Astrocyte (in vitro differentiated cells and primary cell): ENCODE measurements around the gene ZNF532. TPM values are rescaled to one million over a fixed set of nuclear protein-coding genes. Genes with fewer than 3 reads are reported as not detected.
A peak's percentile ranks its signal among the peaks of the same experiment; 100 is the strongest.

Experiments
- DNase-seq: peaks from one replicate; pipeline ENCODE4 v3.0.0-alpha.2; 2010; ENCODE audit warnings: low read depth
- FAIRE-seq: peaks from 2 replicates; lab custom pipeline; 2011; peaks lifted over from hg19 to GRCh38; lab: Jason Lieb, UNC
- H2AFZ ChIP-seq: 2 replicates; pipeline ENCODE4 v1.6.0; 2012; ENCODE audit warnings: low read depth, low read length, inconsistent platforms
- H3K27ac ChIP-seq: 2 replicates; pipeline ENCODE4 v1.5.1; 2011; ENCODE audit warnings: low read depth, low read length, inconsistent platforms
- H3K27me3 ChIP-seq: 2 replicates; pipeline ENCODE4 v1.6.0; 2011; ENCODE audit warnings: low read length, inconsistent platforms; ENCODE audit not compliant: insufficient read depth
- H3K36me3 ChIP-seq: 2 replicates; pipeline ENCODE4 v1.5.1; 2011; ENCODE audit warnings: low read length, inconsistent platforms; ENCODE audit not compliant: insufficient read depth
- H3K4me1 ChIP-seq: 2 replicates; pipeline ENCODE4 v1.5.1; 2011; ENCODE audit warnings: low read length, inconsistent platforms; ENCODE audit not compliant: insufficient read depth
- H3K4me2 ChIP-seq: 2 replicates; pipeline ENCODE4 v1.6.0; 2012; ENCODE audit warnings: low read length, inconsistent platforms
- H3K4me3 ChIP-seq: 2 replicates; pipeline ENCODE4 v1.5.1; 2011; ENCODE audit warnings: low read depth, mild to moderate bottlenecking, low read length, inconsistent platforms; ENCODE audit not compliant: insufficient read depth
- H3K79me2 ChIP-seq: 2 replicates; pipeline ENCODE4 v1.6.0; 2012; ENCODE audit warnings: mild to moderate bottlenecking, low read length, inconsistent platforms; ENCODE audit not compliant: insufficient read depth
- H3K9ac ChIP-seq: 2 replicates; pipeline ENCODE4 v1.6.0; 2012; ENCODE audit warnings: mild to moderate bottlenecking, low read length, inconsistent platforms
- H3K9me3 ChIP-seq: 2 replicates; pipeline ENCODE4 v1.5.1; 2012; ENCODE audit warnings: low read depth, mild to moderate bottlenecking, low read length, inconsistent platforms; ENCODE audit not compliant: insufficient read depth
- H4K20me1 ChIP-seq: 2 replicates; pipeline ENCODE4 v1.6.0; 2012; ENCODE audit warnings: low read length, inconsistent platforms; ENCODE audit not compliant: insufficient read depth
- H3K27ac Mint-ChIP-seq: one replicate; pipeline ENCODE4 v1.8.0; 2021; ENCODE audit warnings: mild to moderate bottlenecking, mixed read lengths; ENCODE audit not compliant: unreplicated experiment
- H3K27me3 Mint-ChIP-seq: one replicate; pipeline ENCODE4 v1.8.0; 2021; ENCODE audit warnings: low read depth, mixed read lengths; ENCODE audit not compliant: unreplicated experiment
- H3K36me3 Mint-ChIP-seq: one replicate; pipeline ENCODE4 v1.8.0; 2021; ENCODE audit warnings: low read depth, mixed read lengths; ENCODE audit not compliant: unreplicated experiment
- H3K4me1 Mint-ChIP-seq: one replicate; pipeline ENCODE4 v1.8.0; 2021; ENCODE audit warnings: low read depth, mixed read lengths; ENCODE audit not compliant: unreplicated experiment
- H3K4me3 Mint-ChIP-seq: one replicate; pipeline ENCODE4 v1.8.0; 2021; ENCODE audit warnings: mild to moderate bottlenecking, moderate library complexity, mixed read lengths; ENCODE audit not compliant: unreplicated experiment
- H3K9me3 Mint-ChIP-seq: one replicate; pipeline ENCODE4 v1.8.0; 2021; ENCODE audit warnings: mild to moderate bottlenecking, mixed read lengths; ENCODE audit not compliant: unreplicated experiment
- EZH2 ChIP-seq: IDR thresholded peaks from 2 replicates; pipeline ENCODE4 v1.6.1; 2012; ENCODE audit warnings: mild to moderate bottlenecking, low read length, inconsistent platforms; ENCODE audit not compliant: insufficient read depth
- total RNA-seq: library from RNA; stranded (reverse); gene quantifications from 2 replicates; pipeline ENCODE4 v1.2.1, GENCODE V29; 2021
- TF ChIP-seq, protein P1 (sequence below): IDR thresholded peaks from 2 replicates; pipeline ENCODE4 v1.5.1; 2011; ENCODE audit warnings: low read depth, mild to moderate bottlenecking, inconsistent platforms, low read length, moderate library complexity; ENCODE audit not compliant: insufficient read depth

The ZNF532 gene
- total RNA-seq, 1 donor from 2014 or later = 135 TPM

DNA sequence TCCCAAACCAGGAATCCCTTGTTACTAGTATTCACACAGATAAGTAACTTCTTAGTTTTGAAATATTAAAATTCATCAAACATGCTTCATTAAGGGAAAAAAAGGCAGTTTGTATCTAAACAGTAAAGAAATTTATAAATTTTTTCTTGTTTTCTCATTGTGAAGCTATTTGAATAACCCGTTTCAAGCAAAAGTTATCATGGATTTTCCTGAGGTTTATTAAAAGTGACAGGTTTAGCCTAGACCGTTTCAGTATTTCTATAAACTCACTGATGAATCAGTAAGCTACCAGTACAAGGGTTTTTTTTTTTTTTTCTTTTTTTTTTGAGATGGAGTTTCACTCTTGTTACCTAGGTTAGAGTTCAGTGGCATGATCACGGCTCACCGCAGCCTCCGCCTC lies 20.0 kb downstream of the ZNF532 start:
- Mint-ChIP-seq H3K36me3 (peaks cover 8% of the 10 kb centered on the region), H3K9me3 (no peaks in the 10 kb centered on the region), H3K4me3 (no peak overlapping the region), H3K4me1 (peaks cover 31% of the 10 kb centered on the region), H3K27ac (no peak overlapping the region), H3K27me3 (no peaks in the 10 kb centered on the region)
- H3K36me3 ChIP-seq = peaks cover 12% of the 10 kb centered on the region
- H3K9me3 ChIP-seq = no peaks in the 10 kb centered on the region
- no peak for DNase-seq
- FAIRE-seq = no peak
- H4K20me1 ChIP-seq = peaks cover 47% of the 10 kb centered on the region
- TF ChIP-seq, protein P1, sequence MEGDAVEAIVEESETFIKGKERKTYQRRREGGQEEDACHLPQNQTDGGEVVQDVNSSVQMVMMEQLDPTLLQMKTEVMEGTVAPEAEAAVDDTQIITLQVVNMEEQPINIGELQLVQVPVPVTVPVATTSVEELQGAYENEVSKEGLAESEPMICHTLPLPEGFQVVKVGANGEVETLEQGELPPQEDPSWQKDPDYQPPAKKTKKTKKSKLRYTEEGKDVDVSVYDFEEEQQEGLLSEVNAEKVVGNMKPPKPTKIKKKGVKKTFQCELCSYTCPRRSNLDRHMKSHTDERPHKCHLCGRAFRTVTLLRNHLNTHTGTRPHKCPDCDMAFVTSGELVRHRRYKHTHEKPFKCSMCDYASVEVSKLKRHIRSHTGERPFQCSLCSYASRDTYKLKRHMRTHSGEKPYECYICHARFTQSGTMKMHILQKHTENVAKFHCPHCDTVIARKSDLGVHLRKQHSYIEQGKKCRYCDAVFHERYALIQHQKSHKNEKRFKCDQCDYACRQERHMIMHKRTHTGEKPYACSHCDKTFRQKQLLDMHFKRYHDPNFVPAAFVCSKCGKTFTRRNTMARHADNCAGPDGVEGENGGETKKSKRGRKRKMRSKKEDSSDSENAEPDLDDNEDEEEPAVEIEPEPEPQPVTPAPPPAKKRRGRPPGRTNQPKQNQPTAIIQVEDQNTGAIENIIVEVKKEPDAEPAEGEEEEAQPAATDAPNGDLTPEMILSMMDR = no peak
- TF ChIP-seq EZH2 = no peak
- H3K79me2 ChIP-seq = peaks cover 53% of the 10 kb centered on the region
- H3K4me3 ChIP-seq = no peak overlapping the region
- H3K4me2 ChIP-seq = no peak overlapping the region
- H2AFZ ChIP-seq = no peak overlapping the region
- no peak overlapping the region for H3K9ac ChIP-seq
- H3K27ac ChIP-seq = no peak overlapping the region
- H3K4me1 ChIP-seq = peaks cover 30% of the 10 kb centered on the region
- H3K27me3 ChIP-seq = no peaks in the 10 kb centered on the region

DNA sequence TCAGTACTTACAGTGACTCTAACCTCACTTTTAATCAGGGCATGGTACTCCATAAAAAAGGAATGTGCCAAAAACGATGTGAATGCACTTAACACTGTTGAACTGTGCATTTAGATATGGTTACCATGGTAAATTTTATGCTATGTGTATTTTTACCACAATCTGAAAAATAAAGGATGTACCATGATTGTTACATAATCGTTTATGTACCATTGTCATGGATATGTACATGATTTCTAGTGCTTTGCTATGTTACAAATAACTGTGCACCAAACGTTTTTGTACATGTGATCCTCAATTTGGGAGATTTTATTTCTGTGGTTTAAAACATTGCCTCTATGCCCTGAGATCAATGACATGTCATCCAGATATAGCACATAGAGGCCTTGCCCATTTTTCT lies 21.8 kb downstream of the ZNF532 start:
- Histone ChIP-seq H3K27me3 (no peaks in the 10 kb centered on the region), H4K20me1 (peaks cover 30% of the 10 kb centered on the region), H2AFZ (no peak overlapping the region), H3K79me2 (peaks cover 50% of the 10 kb centered on the region), H3K4me1 (peaks cover 30% of the 10 kb centered on the region), H3K4me2 (no peak overlapping the region), H3K27ac (no peak overlapping the region), H3K36me3 (peaks cover 9% of the 10 kb centered on the region), H3K4me3 (no peak overlapping the region), H3K9ac (no peak overlapping the region), H3K9me3 (no peaks in the 10 kb centered on the region)
- Mint-ChIP-seq H3K27ac (no peak overlapping the region), H3K4me3 (no peak overlapping the region), H3K36me3 (peaks cover 12% of the 10 kb centered on the region), H3K4me1 (peaks cover 34% of the 10 kb centered on the region), H3K9me3 (no peaks in the 10 kb centered on the region), H3K27me3 (no peaks in the 10 kb centered on the region)
- no peak for DNase-seq
- peak; percentile 85 for FAIRE-seq
- no peak for TF ChIP-seq EZH2
- TF ChIP-seq, protein P1 = no peak

DNA sequence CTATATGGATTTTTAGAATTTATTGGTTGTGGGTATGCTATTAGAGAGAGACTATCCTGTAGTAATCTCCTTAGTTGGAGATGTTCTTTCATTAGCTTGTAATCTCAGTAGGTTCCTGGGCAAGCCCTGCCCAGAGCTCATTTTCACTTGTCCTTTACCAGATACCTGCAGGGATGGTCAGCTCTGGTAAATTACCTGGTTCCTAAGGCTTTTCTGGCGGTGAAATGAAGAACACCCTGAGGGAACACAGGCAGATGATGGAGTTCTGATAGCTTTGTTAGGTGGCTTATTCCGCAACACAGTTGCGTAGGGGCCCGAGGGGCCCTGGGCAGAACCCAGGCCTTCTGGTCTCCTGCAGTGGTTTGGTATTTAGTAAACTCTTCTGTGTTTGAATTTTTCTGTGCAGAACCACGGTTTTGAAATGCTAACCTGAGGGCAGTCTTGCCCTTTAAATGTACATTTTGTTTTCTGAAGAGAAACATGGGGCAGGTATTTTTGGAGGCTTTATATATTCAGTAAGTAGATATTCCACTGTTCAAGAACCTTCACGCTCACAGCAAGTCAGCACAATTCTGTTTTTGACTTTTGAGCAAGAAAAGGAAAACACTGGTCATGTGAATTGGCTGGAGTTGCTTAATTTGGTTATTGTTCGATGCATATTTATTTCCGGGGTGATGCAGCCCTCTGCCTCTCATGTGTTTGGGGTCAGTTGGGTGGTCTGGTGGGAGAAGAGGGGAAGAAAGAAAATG lies 22.4 kb downstream of the ZNF532 start:
- no peaks in the 10 kb centered on the region for H3K9me3 Mint-ChIP-seq
- peak overlapping the region; percentile 12 for H3K4me3 Mint-ChIP-seq
- H4K20me1 ChIP-seq = peaks cover 28% of the 10 kb centered on the region
- H3K4me1 ChIP-seq = peaks cover 32% of the 10 kb centered on the region
- peaks cover 50% of the 10 kb centered on the region for H3K79me2 ChIP-seq
- H3K27ac ChIP-seq = peak overlapping the region; percentile 29
- H3K27me3 Mint-ChIP-seq = no peaks in the 10 kb centered on the region
- FAIRE-seq (peak; percentile 17), DNase-seq (no peak)
- peak overlapping the region; percentile 70 for H3K4me2 ChIP-seq
- peaks cover 9% of the 10 kb centered on the region for H3K36me3 ChIP-seq
- TF ChIP-seq, protein P1 = no peak
- TF ChIP-seq EZH2 = no peak
- H3K27ac Mint-ChIP-seq = peak overlapping the region; percentile 68
- no peaks in the 10 kb centered on the region for H3K27me3 ChIP-seq
- H3K9ac ChIP-seq = peak overlapping the region; percentile 16
- H3K4me3 ChIP-seq = no peak overlapping the region
- H3K9me3 ChIP-seq = no peaks in the 10 kb centered on the region
- no peak overlapping the region for H2AFZ ChIP-seq
- H3K36me3 Mint-ChIP-seq = peaks cover 13% of the 10 kb centered on the region
- H3K4me1 Mint-ChIP-seq = peaks cover 36% of the 10 kb centered on the region
